ENCODE data around the gene DOK6. TPM values are rescaled to one million over a fixed set of nuclear protein-coding genes. Genes with fewer than 3 reads are reported as not detected.

The DOK6 gene
- total RNA-seq, 4 donors from 2014 or later, result 0.20 to 0.37 (median 0.30) TPM

- Histone ChIP-seq H3K36me3 (no peaks in the 10 kb centered on the region), H3K4me3 (no peak overlapping the region), H3K27ac (no peak overlapping the region), H3K27me3 (no peaks in the 10 kb centered on the region), H3K9me3 (peaks cover 0 to 5% of the 10 kb centered on the region in 2 donors), H3K4me1 (no peaks in the 10 kb centered on the region)
- intact Hi-C loops (cut with DNase I; ENCODE audit: low total_unique reads), result no loop called here
- in situ Hi-C loops (cut with MboI; ENCODE audit: low pct_ligation_motif_present in 1 of 4, low pct_unique_long_range_greater_than_20kb in 1 of 4, low sequenced_read_pairs in 3 of 4), result no loop called here
- WGBS, 2 donors (ENCODE audit: low coverage in 1 of 2), result 42 to 54% methylated on average over 2 to 3 of the region's 3 CpGs
- no peak for TF ChIP-seq POLR2AphosphoS5 (IDR thresholded peaks at IDR 0.05)
- TF ChIP-seq CTCF (IDR thresholded peaks at IDR 0.05), result no peak
- no peak for TF ChIP-seq EP300 (IDR thresholded peaks at IDR 0.05; ENCODE audit: low read depth)
- TF ChIP-seq POLR2A (IDR thresholded peaks at IDR 0.05), result no peak
- no peak for DNase-seq
Observed at GRCh38 chr18:69556228-69556627, 155.5 kb downstream of the DOK6 start.

- Histone ChIP-seq H3K36me3 (no peaks in the 10 kb centered on the region), H3K4me1 (no peaks in the 10 kb centered on the region), H3K9me3 (peaks cover 0 to 5% of the 10 kb centered on the region in 2 donors), H3K27me3 (no peaks in the 10 kb centered on the region), H3K4me3 (no peak overlapping the region), H3K27ac (no peak overlapping the region)
- 30 to 36% methylated on average over 4 of the region's 4 CpGs for WGBS, 2 donors (ENCODE audit: low coverage in 1 of 2)
- no peak for DNase-seq
- in situ Hi-C loops (cut with MboI; ENCODE audit: low pct_ligation_motif_present in 1 of 4, low pct_unique_long_range_greater_than_20kb in 1 of 4, low sequenced_read_pairs in 3 of 4) (no loop called here), intact Hi-C loops (cut with DNase I; ENCODE audit: low total_unique reads) (no loop called here)
- TF ChIP-seq POLR2AphosphoS5 (IDR thresholded peaks at IDR 0.05) (no peak), CTCF (IDR thresholded peaks at IDR 0.05) (no peak), POLR2A (IDR thresholded peaks at IDR 0.05) (no peak), EP300 (IDR thresholded peaks at IDR 0.05; ENCODE audit: low read depth) (no peak)
Observed at GRCh38 chr18:69557282-69557681, 156.6 kb downstream of the DOK6 start.

DNA sequence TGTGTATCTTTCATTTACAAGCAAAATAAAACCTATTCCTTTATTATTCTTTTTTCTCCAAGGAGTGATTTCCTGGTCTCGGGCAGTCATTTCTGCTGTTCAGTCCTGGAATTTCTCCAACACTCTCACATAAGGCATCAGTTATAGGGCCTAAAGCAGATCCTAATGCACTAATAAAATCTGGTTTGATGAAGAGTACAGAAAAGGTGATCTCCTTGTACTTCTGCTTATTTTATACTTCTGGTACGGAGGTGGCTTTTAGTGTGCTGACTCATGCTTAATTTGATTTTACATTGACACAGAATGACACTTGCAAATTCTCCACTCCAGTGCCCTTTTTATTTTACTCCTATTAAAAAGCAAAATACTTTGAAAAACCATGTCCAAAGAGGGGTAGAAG lies 157.4 kb downstream of the DOK6 start:
- Histone ChIP-seq H3K36me3 (no peaks in the 10 kb centered on the region), H3K9me3 (peaks cover 0 to 5% of the 10 kb centered on the region in 2 donors), H3K27me3 (no peaks in the 10 kb centered on the region), H3K27ac (no peak overlapping the region), H3K4me1 (no peaks in the 10 kb centered on the region), H3K4me3 (no peak overlapping the region)
- DNase-seq, result no peak
- in situ Hi-C loops (cut with MboI; ENCODE audit: low pct_ligation_motif_present in 1 of 4, low pct_unique_long_range_greater_than_20kb in 1 of 4, low sequenced_read_pairs in 3 of 4) (no loop called here), intact Hi-C loops (cut with DNase I; ENCODE audit: low total_unique reads) (no loop called here)
- TF ChIP-seq CTCF (IDR thresholded peaks at IDR 0.05), result no peak
- TF ChIP-seq POLR2AphosphoS5 (IDR thresholded peaks at IDR 0.05), result no peak
- TF ChIP-seq EP300 (IDR thresholded peaks at IDR 0.05; ENCODE audit: low read depth), result no peak
- TF ChIP-seq POLR2A (IDR thresholded peaks at IDR 0.05), result no peak
- WGBS, 2 donors (ENCODE audit: low coverage in 1 of 2), result 39 to 53% methylated on average over 2 of the region's 2 CpGs

DNA sequence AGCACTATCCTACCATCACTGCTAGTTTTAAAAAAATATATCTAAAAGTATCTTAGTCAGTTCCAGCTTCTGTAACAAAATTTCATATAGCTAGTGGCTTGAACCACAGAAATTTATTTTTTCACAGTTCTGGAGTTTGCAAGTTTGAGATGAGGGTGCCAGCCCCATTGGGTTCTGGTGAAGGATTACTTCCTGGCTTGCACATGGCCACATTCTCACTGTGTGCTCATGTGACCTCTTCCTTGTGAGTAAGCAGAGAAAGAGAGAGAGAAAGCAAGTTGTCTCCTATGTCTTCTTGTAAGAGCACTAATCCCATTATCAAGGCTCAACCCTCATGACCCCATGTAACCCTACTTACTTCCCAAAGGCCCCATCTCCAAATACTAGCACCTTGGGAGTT lies 158.9 kb downstream of the DOK6 start:
- DNase-seq, result no peak
- TF ChIP-seq POLR2A (IDR thresholded peaks at IDR 0.05), result no peak
- TF ChIP-seq POLR2AphosphoS5 (IDR thresholded peaks at IDR 0.05), result no peak
- no peak for TF ChIP-seq CTCF (IDR thresholded peaks at IDR 0.05)
- no peak for TF ChIP-seq EP300 (IDR thresholded peaks at IDR 0.05; ENCODE audit: low read depth)
- intact Hi-C loops (cut with DNase I; ENCODE audit: low total_unique reads) (no loop called here), in situ Hi-C loops (cut with MboI; ENCODE audit: low pct_ligation_motif_present in 1 of 4, low pct_unique_long_range_greater_than_20kb in 1 of 4, low sequenced_read_pairs in 3 of 4) (no loop called here)
- H3K4me1 ChIP-seq, result no peaks in the 10 kb centered on the region
- H3K27ac ChIP-seq, result no peak overlapping the region
- H3K27me3 ChIP-seq, result no peaks in the 10 kb centered on the region
- no peaks in the 10 kb centered on the region for H3K36me3 ChIP-seq
- H3K9me3 ChIP-seq, result peaks cover 0 to 2% of the 10 kb centered on the region in 2 donors
- no peak overlapping the region for H3K4me3 ChIP-seq

All from transverse colon (tissue), 4 donors.